Fibroblast of lung (primary cell): Measurements from ENCODE around the gene HDAC4. TPM values are rescaled to one million over a fixed set of nuclear protein-coding genes. Genes with fewer than 3 reads are reported as not detected.

Source experiments
- DNase-seq, 2 donors: peaks; one replicate each; pipeline versions ENCODE4 v3.0.0 to v3.0.0-alpha.2; 2010; ENCODE audit warnings: low read depth in 2 of 2
- H2AFZ ChIP-seq: 2 replicates; pipeline ENCODE4 v1.5.1; 2012; ENCODE audit warnings: low read length, control low read depth, inconsistent platforms
- H3K27ac ChIP-seq: 2 replicates; pipeline ENCODE4 v1.5.1; 2011; ENCODE audit warnings: low read length, control low read depth; ENCODE audit not compliant: insufficient read depth
- H3K27me3 ChIP-seq: 2 replicates; pipeline ENCODE4 v1.5.1; 2011; ENCODE audit warnings: mild to moderate bottlenecking, low read length; ENCODE audit not compliant: control insufficient read depth, insufficient read depth
- H3K36me3 ChIP-seq: 2 replicates; pipeline ENCODE4 v1.5.1; 2011; ENCODE audit warnings: low read length; ENCODE audit not compliant: control insufficient read depth, insufficient read depth
- H3K4me1 ChIP-seq: 2 replicates; pipeline ENCODE4 v1.5.1; 2011; ENCODE audit warnings: low read length; ENCODE audit not compliant: control insufficient read depth, insufficient read depth; ENCODE audit errors: extremely low read depth
- H3K4me2 ChIP-seq: 2 replicates; pipeline ENCODE4 v1.5.1; 2011; ENCODE audit warnings: low read length, control low read depth; ENCODE audit not compliant: insufficient read depth; ENCODE audit errors: extremely low read depth
- H3K4me3 ChIP-seq, 4 experiments: fragments of 200-600 bp in 1 of 4; sonication (generic) in 1 of 4; replicated peaks in 1 of 4; 2 replicates each; pipeline ENCODE4 v1.5.1; 2011 to 2016; ENCODE audit warnings: low read length in 4 of 4, low read depth in 3 of 4, mild to moderate bottlenecking in 3 of 4, control low read depth in 2 of 4, inconsistent platforms in 1 of 4, mixed read lengths in 1 of 4; ENCODE audit not compliant: insufficient read depth in 1 of 4; ENCODE audit errors: control extremely low read depth in 1 of 4
- H3K79me2 ChIP-seq: 2 replicates; pipeline ENCODE4 v1.5.1; 2012; ENCODE audit warnings: mild to moderate bottlenecking, low read length, inconsistent platforms; ENCODE audit not compliant: control insufficient read depth, insufficient read depth
- H3K9ac ChIP-seq: 2 replicates; pipeline ENCODE4 v1.5.1; 2011; ENCODE audit warnings: mild to moderate bottlenecking, low read length, control low read depth; ENCODE audit not compliant: insufficient read depth
- H3K9me3 ChIP-seq: 2 replicates; pipeline ENCODE4 v1.5.1; 2012; ENCODE audit warnings: low read depth, low read length; ENCODE audit not compliant: control insufficient read depth, insufficient read depth
- H4K20me1 ChIP-seq: 2 replicates; pipeline ENCODE4 v1.5.1; 2011; ENCODE audit warnings: low read length; ENCODE audit not compliant: control insufficient read depth, insufficient read depth; ENCODE audit errors: extremely low read depth
- CTCF ChIP-seq, 2 donors: IDR thresholded peaks in 1 of 2; conservative IDR thresholded peaks in 1 of 2; 1 replicate in 1 of 2; 2 replicates in 1 of 2; pipeline ENCODE4 v1.5.1; 2011 to 2012; ENCODE audit warnings: low read length in 2 of 2, control low read depth in 1 of 2, inconsistent platforms in 1 of 2, low read depth in 1 of 2, mild to moderate bottlenecking in 1 of 2
- EZH2 ChIP-seq: IDR thresholded peaks from 2 replicates; pipeline ENCODE4 v1.5.1; 2012; ENCODE audit warnings: low read length, control low read depth, mild to moderate bottlenecking; ENCODE audit errors: missing control alignments
- polyA plus RNA-seq, 2 donors: library from polyadenylated mRNA; depleted of rRNA in 1 of 2; stranded (reverse) in 1 of 2; unstranded in 1 of 2; fragments of >200 nt; gene quantifications; 2 replicates each; pipeline ENCODE4 v1.2.1, GENCODE V29; 2011 to 2012; ENCODE audit warnings: missing spikeins in 1 of 2
- total RNA-seq: library from RNA; depleted of rRNA; stranded (reverse); fragments of >200 nt; gene quantifications from 2 replicates; pipeline ENCODE4 v1.2.1, GENCODE V29; 2014

Gene HDAC4
- total and polyA plus RNA-seq, 2 donors (not counting 1 experiment from before 2014, with no cell fraction given): 7.4 to 19.8 TPM

- Histone ChIP-seq H3K4me3 (no peak overlapping the region), H3K79me2 (peaks cover 9% of the 10 kb centered on the region), H2AFZ (no peak overlapping the region), H3K9me3 (no peaks in the 10 kb centered on the region), H3K27ac (no peak overlapping the region), H3K4me2 (no peak overlapping the region), H3K9ac (no peak overlapping the region), H4K20me1 (no peaks in the 10 kb centered on the region), H3K4me1 (peaks cover 18% of the 10 kb centered on the region), H3K36me3 (no peaks in the 10 kb centered on the region), H3K27me3 (no peaks in the 10 kb centered on the region)
- TF ChIP-seq CTCF (conservative IDR thresholded peaks at IDR 0.05 in 1 of 2, IDR thresholded peaks at IDR 0.05 in 1 of 2; ENCODE audit: low read depth in 1 of 2, low read length in 2 of 2) (no peak), EZH2 (no peak)
- DNase-seq: no peak
Measured at GRCh38 chr2:239269173-239269885, 131.5 kb downstream of the HDAC4 start.

DNA sequence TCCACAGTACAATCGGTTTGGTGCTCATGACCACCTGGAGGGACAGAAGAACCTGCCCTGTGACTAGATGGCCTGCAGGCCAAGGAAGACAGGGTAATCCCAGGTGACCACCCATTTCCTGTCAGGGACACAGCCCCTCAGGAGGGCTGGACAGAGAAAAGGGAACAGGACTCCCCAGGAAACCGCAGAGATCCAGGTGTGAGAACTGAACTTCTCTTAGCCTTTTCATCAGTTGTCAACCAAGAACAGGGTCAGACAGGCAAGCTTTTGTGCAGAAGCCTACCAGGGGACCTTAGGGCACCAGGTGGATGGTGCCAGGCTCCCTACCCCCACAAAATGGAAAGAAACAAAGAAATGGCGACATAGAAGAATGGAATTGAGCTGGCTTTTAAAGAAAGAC is 132.3 kb downstream of the HDAC4 start:
- H3K4me2 ChIP-seq: no peak overlapping the region
- no peaks in the 10 kb centered on the region for H3K9me3 ChIP-seq
- no peak overlapping the region for H2AFZ ChIP-seq
- TF ChIP-seq EZH2: no peak
- TF ChIP-seq CTCF (conservative IDR thresholded peaks at IDR 0.05 in 1 of 2, IDR thresholded peaks at IDR 0.05 in 1 of 2; ENCODE audit: low read depth in 1 of 2, low read length in 2 of 2): no peak
- H3K9ac ChIP-seq: no peak overlapping the region
- no peaks in the 10 kb centered on the region for H3K36me3 ChIP-seq
- no peaks in the 10 kb centered on the region for H4K20me1 ChIP-seq
- DNase-seq: no peak
- H3K27me3 ChIP-seq: no peaks in the 10 kb centered on the region
- peaks cover 25% of the 10 kb centered on the region for H3K4me1 ChIP-seq
- H3K79me2 ChIP-seq: peaks cover 9% of the 10 kb centered on the region
- H3K4me3 ChIP-seq: no peak overlapping the region
- no peak overlapping the region for H3K27ac ChIP-seq

DNA sequence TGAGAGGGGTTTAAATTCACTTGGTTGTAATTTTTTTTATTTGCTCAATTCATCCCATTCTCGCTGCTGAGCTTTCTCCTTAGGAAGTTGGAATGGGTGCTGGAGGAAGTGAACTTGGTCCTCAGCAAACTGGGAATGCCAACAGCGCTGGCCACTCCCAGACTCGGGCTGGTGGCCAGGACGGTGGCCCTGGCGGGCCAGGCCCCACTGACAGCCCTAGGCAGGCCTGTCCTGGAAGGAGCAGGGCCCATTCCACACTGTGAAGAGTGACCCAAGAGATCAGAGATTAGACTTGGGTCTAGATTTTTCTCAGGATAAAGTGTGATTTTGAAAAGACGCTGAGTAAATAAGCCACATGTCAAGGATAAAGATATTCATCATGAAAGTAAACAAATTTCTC is 132.7 kb downstream of the HDAC4 start:
- no peaks in the 10 kb centered on the region for H3K27me3 ChIP-seq
- H3K79me2 ChIP-seq: peaks cover 11% of the 10 kb centered on the region
- H3K27ac ChIP-seq: peak overlapping the region; percentile 83
- no peak overlapping the region for H3K9ac ChIP-seq
- H3K4me3 ChIP-seq: no peak overlapping the region
- TF ChIP-seq EZH2: no peak
- TF ChIP-seq CTCF (conservative IDR thresholded peaks at IDR 0.05 in 1 of 2, IDR thresholded peaks at IDR 0.05 in 1 of 2; ENCODE audit: low read depth in 1 of 2, low read length in 2 of 2): no peak
- DNase-seq: no peak
- H3K36me3 ChIP-seq: no peaks in the 10 kb centered on the region
- H3K4me2 ChIP-seq: no peak overlapping the region
- H3K4me1 ChIP-seq: peaks cover 29% of the 10 kb centered on the region
- H2AFZ ChIP-seq: no peak overlapping the region
- H4K20me1 ChIP-seq: no peaks in the 10 kb centered on the region
- H3K9me3 ChIP-seq: no peaks in the 10 kb centered on the region
